ENCODE results near the gene DLG5. TPM values are rescaled to one million over a fixed set of nuclear protein-coding genes. Genes with fewer than 3 reads are reported as not detected.

The DLG5 gene
- polyA plus RNA-seq, 1 of the 3 experiments (the other 2 are of a cell fraction), result 31.3 TPM

GRCh38 chr10:77941790-77942189 is 15.2 kb upstream of the DLG5 start:
- Histone ChIP-seq H3K9me2 (no peaks in the 10 kb centered on the region), H3K9me3 (no peaks in the 10 kb centered on the region), H3K27me3 (ENCODE audit: insufficient read depth) (no peaks in the 10 kb centered on the region), H3K79me2 (ENCODE audit: insufficient read depth) (no peaks in the 10 kb centered on the region), H2AFZ (ENCODE audit: low read depth) (no peak overlapping the region), H3K27ac (ENCODE audit: low read depth in 2 of 2, low read length in 1 of 2) (no peak overlapping the region), H3K4me1 (ENCODE audit: control insufficient read depth in 1 of 2, insufficient read depth in 2 of 2, low read depth in 1 of 2, low read length in 1 of 2) (peaks cover 4 to 6% of the 10 kb centered on the region in 2 experiments; a peak in 2 of 4 replicates), H3K4me3 (ENCODE audit: low read depth in 2 of 2, low read length in 1 of 2) (no peak overlapping the region), H3F3A (replicated peaks; ENCODE audit: insufficient read depth) (peaks cover 16% of the 10 kb centered on the region), H3K9ac (no peak overlapping the region), H3K4me2 (no peak overlapping the region), H4K20me1 (ENCODE audit: insufficient read depth) (no peaks in the 10 kb centered on the region), H3K36me3 (replicated peaks in 1 of 2; ENCODE audit: control insufficient read depth in 1 of 2, insufficient read depth in 2 of 2, low read length in 1 of 2) (no peaks in the 10 kb centered on the region)
- CTCF ChIA-PET, result no interaction called here
- TF ChIP-seq CTCF (IDR thresholded peaks at IDR 0.05), result no peak
- no peak for TF ChIP-seq USF2 (IDR thresholded peaks at IDR 0.05; ENCODE audit: borderline replicate concordance, low read depth, low read length)
- no peak for TF ChIP-seq MEF2A (IDR thresholded peaks at IDR 0.05; ENCODE audit: borderline replicate concordance, low read depth)
- TF ChIP-seq SMC3 (IDR thresholded peaks at IDR 0.05; ENCODE audit: low read depth, low read length), result no peak
- TF ChIP-seq CHD2 (IDR thresholded peaks at IDR 0.05; ENCODE audit: low read length, partially characterized antibody), result no peak
- TF ChIP-seq TAF1 (IDR thresholded peaks at IDR 0.05; ENCODE audit: borderline replicate concordance, low read depth, low read length), result no peak
- TF ChIP-seq POLR2AphosphoS5 (IDR thresholded peaks at IDR 0.05; ENCODE audit: low read depth, low read length), result no peak
- TF ChIP-seq SIN3A (IDR thresholded peaks at IDR 0.05; ENCODE audit: borderline replicate concordance, low read depth, low read length), result no peak
- TF ChIP-seq YY1 (IDR thresholded peaks at IDR 0.05; ENCODE audit: low read depth), result no peak
- DNase-seq, result no peak
- over 99% methylated on average over 6 of the region's 6 CpGs for WGBS (ENCODE audit: low lambda C conversion rate)
- POLR2A ChIA-PET, result no interaction called here

- H4K20me1 ChIP-seq (ENCODE audit: insufficient read depth), result no peaks in the 10 kb centered on the region
- no peaks in the 10 kb centered on the region for H3K9me2 ChIP-seq
- ChIA-PET CTCF (interaction anchor here (1.7 to 1.8 kb wide), 2 partner anchors 13 to 94 kb away, joined by 6 to 9 read pairs; partner anchors contain the start of gene DLG5), POLR2A (no interaction called here)
- H3K27me3 ChIP-seq (ENCODE audit: insufficient read depth), result no peaks in the 10 kb centered on the region
- H2AFZ ChIP-seq (ENCODE audit: low read depth), result no peak overlapping the region
- DNase-seq, result no peak
- H3K4me3 ChIP-seq (ENCODE audit: low read depth in 2 of 2, low read length in 1 of 2), result no peak overlapping the region
- H3K36me3 ChIP-seq (replicated peaks in 1 of 2; ENCODE audit: control insufficient read depth in 1 of 2, insufficient read depth in 2 of 2, low read length in 1 of 2), result no peaks in the 10 kb centered on the region
- H3K4me1 ChIP-seq (ENCODE audit: control insufficient read depth in 1 of 2, insufficient read depth in 2 of 2, low read depth in 1 of 2, low read length in 1 of 2), result peaks cover 4 to 6% of the 10 kb centered on the region in 2 experiments; a peak in 2 of 4 replicates
- H3K79me2 ChIP-seq (ENCODE audit: insufficient read depth), result no peaks in the 10 kb centered on the region
- no peak overlapping the region for H3K4me2 ChIP-seq
- WGBS (ENCODE audit: low lambda C conversion rate), result 84% methylated on average over 3 of the region's 3 CpGs
- H3K9ac ChIP-seq, result no peak overlapping the region
- H3K27ac ChIP-seq (ENCODE audit: low read depth in 2 of 2, low read length in 1 of 2), result no peak overlapping the region
- peaks cover 16% of the 10 kb centered on the region for H3F3A ChIP-seq (replicated peaks; ENCODE audit: insufficient read depth)
- H3K9me3 ChIP-seq, result no peaks in the 10 kb centered on the region
- TF ChIP-seq CHD2 (IDR thresholded peaks at IDR 0.05; ENCODE audit: low read length, partially characterized antibody), result no peak
- no peak for TF ChIP-seq NFIC (IDR thresholded peaks at IDR 0.05; ENCODE audit: borderline replicate concordance)
- TF ChIP-seq RCOR1 (IDR thresholded peaks at IDR 0.05; ENCODE audit: low read length), result no peak
Observed at GRCh38 chr10:77940627-77941026, 14.1 kb upstream of the DLG5 start.
